Measurements from ENCODE around the gene DGKB.

Gene DGKB

GRCh38 chr7:14734839-14735321 is 167.7 kb downstream of the DGKB start:
- in situ Hi-C loops (cut with HindIII; ENCODE audit: low sequenced_read_pairs), result no loop called here
- DNase-seq (ENCODE audit: low read depth), result no peak
- no peak for TF ChIP-seq CTCF (IDR thresholded peaks at IDR 0.05; ENCODE audit: low read depth, low read length, missing control alignments)

GRCh38 chr7:14720785-14721184 is 181.8 kb downstream of the DGKB start:
- in situ Hi-C loops (cut with HindIII; ENCODE audit: low sequenced_read_pairs), result loop anchor here (25.0 kb wide), 2 partner anchors 292 to 992 kb away; no protein-coding TSS in a partner anchor
- DNase-seq (ENCODE audit: low read depth), result no peak
- TF ChIP-seq CTCF (IDR thresholded peaks at IDR 0.05; ENCODE audit: low read depth, low read length, missing control alignments), result no peak
- no peak overlapping the region for H3K4me3 ChIP-seq (ENCODE audit: low read depth, low read length)

More at GRCh38 chr7:14734839-14735321, 167.7 kb downstream of the DGKB start:
- no peak overlapping the region for H3K4me3 ChIP-seq (ENCODE audit: low read depth, low read length)

- TF ChIP-seq CTCF (IDR thresholded peaks at IDR 0.05; ENCODE audit: low read depth, low read length, missing control alignments), result no peak
- in situ Hi-C loops (cut with HindIII; ENCODE audit: low sequenced_read_pairs), result loop anchor here (25.0 kb wide), 2 partner anchors 294 to 994 kb away; no protein-coding TSS in a partner anchor
Measured at GRCh38 chr7:14717816-14718215, 184.7 kb downstream of the DGKB start.

GRCh38 chr7:14717169-14717568 is 185.4 kb downstream of the DGKB start:
- no peak overlapping the region for H3K4me3 ChIP-seq (ENCODE audit: low read depth, low read length)
- TF ChIP-seq CTCF (IDR thresholded peaks at IDR 0.05; ENCODE audit: low read depth, low read length, missing control alignments), result no peak
- no peak for DNase-seq (ENCODE audit: low read depth)
- in situ Hi-C loops (cut with HindIII; ENCODE audit: low sequenced_read_pairs), result loop anchor here (25.0 kb wide), 2 partner anchors 295 to 995 kb away; no protein-coding TSS in a partner anchor

More at GRCh38 chr7:14717816-14718215, 184.7 kb downstream of the DGKB start:
- no peak overlapping the region for H3K4me3 ChIP-seq (ENCODE audit: low read depth, low read length)
- DNase-seq (ENCODE audit: low read depth), result peak; percentile 26

- no peak for TF ChIP-seq CTCF (IDR thresholded peaks at IDR 0.05; ENCODE audit: low read depth, low read length, missing control alignments)
- no peak for DNase-seq (ENCODE audit: low read depth)
- no peak overlapping the region for H3K4me3 ChIP-seq (ENCODE audit: low read depth, low read length)
- in situ Hi-C loops (cut with HindIII; ENCODE audit: low sequenced_read_pairs), result loop anchor here (25.0 kb wide), 2 partner anchors 298 to 998 kb away; no protein-coding TSS in a partner anchor
Measured at GRCh38 chr7:14714161-14714728, 188.3 kb downstream of the DGKB start.

- in situ Hi-C loops (cut with HindIII; ENCODE audit: low sequenced_read_pairs), result no loop called here
- H3K4me3 ChIP-seq (ENCODE audit: low read depth, low read length), result no peak overlapping the region
- DNase-seq (ENCODE audit: low read depth), result no peak
- TF ChIP-seq CTCF (IDR thresholded peaks at IDR 0.05; ENCODE audit: low read depth, low read length, missing control alignments), result no peak
Measured at GRCh38 chr7:14698239-14698638, 204.3 kb downstream of the DGKB start.
